ENCODE data around the gene MBD1. TPM values are rescaled to one million over a fixed set of nuclear protein-coding genes. Genes with fewer than 3 reads are reported as not detected.

MBD1 gene
- total and polyA plus RNA-seq, 10 of the 15 experiments (the other 5 are each of a cell fraction or from before 2014, with no cell fraction given), result 8.4 to 97.7 (median 59.9) TPM

GRCh38 chr18:50283469-50284209, 2.3 kb upstream of the MBD1 start:
- RAD21 ChIA-PET (ENCODE audit: unreplicated experiment), result interaction anchor here (3.9 kb wide), 1 partner anchor 73 kb away, joined by 49 read pairs; no protein-coding TSS in a partner anchor
- FAIRE-seq (no peak), DNase-seq (ENCODE audit: low read depth, low spot score) (no peak), ATAC-seq (no peak)
- no TSS peak for BruUV-seq (replicated peaks)
- intact Hi-C loops (cut with micrococcal nuclease; ENCODE audit: unreplicated experiment) (loop anchor here (5.0 to 10.0 kb wide), 2 partner anchors 796 to 1329 kb away; partner anchors contain the start of genes C18orf32 and SMAD7), in situ Hi-C loops (cut with MboI) (loop anchor here (10.0 to 25.0 kb wide), 3 partner anchors 71 to 1471 kb away; no protein-coding TSS in a partner anchor)
- TF ChIP-seq HCFC1 (IDR thresholded peaks at IDR 0.05; ENCODE audit: low read length) (no peak), MLLT1 (IDR thresholded peaks at IDR 0.05) (0 out of 2 replicates have a peak, but pooled peaks have one; percentile 32), E2F4 (IDR thresholded peaks at IDR 0.05; ENCODE audit: low read depth, low read length) (no peak), MXI1 (IDR thresholded peaks at IDR 0.05; ENCODE audit: low read depth, low read length) (no peak), RFX5 (IDR thresholded peaks at IDR 0.05; ENCODE audit: low read depth, low read length) (no peak), ATF7 (IDR thresholded peaks at IDR 0.05; ENCODE audit: low read depth) (no peak), E2F8 (IDR thresholded peaks at IDR 0.05; ENCODE audit: low read depth, partially characterized antibody) (no peak), ETV6 (conservative IDR thresholded peaks at IDR 0.05 in 1 of 2, IDR thresholded peaks at IDR 0.05 in 1 of 2; ENCODE audit: borderline replicate concordance in 1 of 2, low read depth in 1 of 2) (no peak), POLR2AphosphoS2 (IDR thresholded peaks at IDR 0.05; ENCODE audit: low read depth, low read length) (no peak)
- H3K4me3 ChIP-seq, result no peak overlapping the region
- WGBS (ENCODE audit: insufficient coverage, insufficient replicate concordance, low lambda C conversion rate, missing lambda C conversion rate), result 89% methylated on average over 28 of the region's 29 CpGs
- POLR2A ChIA-PET, result no interaction called here
- peaks cover 17% of the 10 kb centered on the region for H3K4me1 ChIP-seq (ENCODE audit: control insufficient read depth, insufficient read depth, low read length)
- H3K9ac ChIP-seq (ENCODE audit: control insufficient read depth, insufficient read depth, low read length), result no peak overlapping the region
- peaks cover 26 to 34% of the 10 kb centered on the region in 2 experiments; a peak in 3 of 4 replicates for H3K36me3 ChIP-seq (ENCODE audit: control insufficient read depth in 2 of 2, insufficient read depth in 2 of 2, low read length in 1 of 2)
- no peaks in the 10 kb centered on the region for H3K9me3 ChIP-seq (replicated peaks; ENCODE audit: control insufficient read depth, insufficient read depth, low read length)
- no peak overlapping the region for H3K27ac ChIP-seq (ENCODE audit: control insufficient read depth, insufficient read depth)
- SMC1A ChIA-PET (ENCODE audit: uncharacterized antibody, unreplicated experiment), result interaction anchor here (1.2 to 1.7 kb wide), 2 partner anchors 31 to 74 kb away, joined by 3 to 4 read pairs; no protein-coding TSS in a partner anchor
- H4K20me1 ChIP-seq (ENCODE audit: control insufficient read depth, insufficient read depth), result no peaks in the 10 kb centered on the region
- H2AFZ ChIP-seq (ENCODE audit: control insufficient read depth, low read depth, low read length), result no peak overlapping the region
- H3K79me2 ChIP-seq (ENCODE audit: control insufficient read depth, insufficient read depth, low read length), result peaks cover 49% of the 10 kb centered on the region
- no peaks in the 10 kb centered on the region for H3K27me3 ChIP-seq (replicated peaks in 1 of 2; ENCODE audit: control insufficient read depth in 2 of 2, insufficient read depth in 2 of 2, low read length in 1 of 2)
- H3K4me2 ChIP-seq (ENCODE audit: control insufficient read depth, insufficient read depth), result no peak overlapping the region
- CTCF ChIA-PET, result interaction anchor here (3.7 kb wide), 1 partner anchor 73 kb away, joined by 37 read pairs; no protein-coding TSS in a partner anchor

Measured in GM12878 (cell line).